CD4-positive, alpha-beta T cell treated with Interleukin-6 at 100 ng/mL for 8 hours (primary cell): ENCODE measurements around the gene NANS.
"Not testable (repeated sequence)": the region's sequence is repeated elsewhere in the genome, so short reads cannot be mapped to it uniquely, and the experiment has no call there.

Experiments used
- DNase-seq: peaks from one replicate; pipeline ENCODE4 v3.0.0-alpha.2; 2020; ENCODE audit warnings: mixed read lengths, low spot score

Gene NANS

DNA sequence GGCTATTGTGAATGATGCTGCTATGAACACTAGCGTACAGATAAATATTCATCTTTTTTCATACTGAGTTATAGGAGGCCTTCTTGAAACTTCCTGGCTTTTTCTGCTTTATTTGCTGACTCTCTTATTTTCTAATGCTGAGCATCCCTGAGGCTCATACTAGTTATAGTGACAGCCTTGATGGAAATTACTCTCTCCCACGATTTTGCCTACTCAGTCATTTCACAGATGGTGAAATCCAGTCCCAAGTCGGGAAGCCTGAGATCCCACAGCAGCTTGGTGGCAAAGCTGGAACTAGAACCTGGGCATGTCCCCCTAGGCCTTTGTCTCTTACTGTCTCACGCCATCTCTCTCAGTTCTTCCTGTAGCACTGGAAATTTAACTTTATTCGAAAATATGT, 22.4 kb downstream of the NANS start:
- DNase-seq = no peak

DNA sequence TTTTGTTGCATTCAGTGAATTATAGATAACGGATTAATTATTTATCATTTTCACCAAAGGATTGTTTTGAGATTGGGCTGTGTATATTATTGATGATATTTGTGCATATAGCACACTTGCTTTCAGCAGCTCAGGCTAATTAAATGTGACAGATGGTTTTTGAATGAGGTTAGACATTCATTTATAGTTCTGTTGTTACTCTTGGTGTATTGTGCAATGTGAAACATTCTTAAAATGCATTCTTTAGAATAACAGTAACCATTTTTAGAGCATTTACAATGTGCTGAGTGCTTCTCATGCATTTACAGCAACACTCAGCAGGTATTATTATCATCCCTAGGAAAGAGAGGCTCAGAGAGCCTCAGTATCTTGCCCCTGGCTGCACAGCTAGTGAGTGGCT, 23.8 kb downstream of the NANS start:
- no peak for DNase-seq

DNA sequence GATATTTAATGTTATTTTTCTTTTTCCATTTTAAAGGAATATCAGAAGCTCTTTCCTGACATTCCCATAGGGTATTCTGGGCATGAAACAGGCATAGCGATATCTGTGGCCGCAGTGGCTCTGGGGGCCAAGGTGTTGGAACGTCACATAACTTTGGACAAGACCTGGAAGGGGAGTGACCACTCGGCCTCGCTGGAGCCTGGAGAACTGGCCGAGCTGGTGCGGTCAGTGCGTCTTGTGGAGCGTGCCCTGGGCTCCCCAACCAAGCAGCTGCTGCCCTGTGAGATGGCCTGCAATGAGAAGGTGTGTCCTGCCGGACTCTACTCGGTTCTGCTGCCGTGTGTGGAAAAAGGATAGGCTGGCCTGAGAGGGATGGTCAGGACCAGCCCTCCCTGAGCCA, 24.2 kb downstream of the NANS start:
- no peak for DNase-seq

DNA sequence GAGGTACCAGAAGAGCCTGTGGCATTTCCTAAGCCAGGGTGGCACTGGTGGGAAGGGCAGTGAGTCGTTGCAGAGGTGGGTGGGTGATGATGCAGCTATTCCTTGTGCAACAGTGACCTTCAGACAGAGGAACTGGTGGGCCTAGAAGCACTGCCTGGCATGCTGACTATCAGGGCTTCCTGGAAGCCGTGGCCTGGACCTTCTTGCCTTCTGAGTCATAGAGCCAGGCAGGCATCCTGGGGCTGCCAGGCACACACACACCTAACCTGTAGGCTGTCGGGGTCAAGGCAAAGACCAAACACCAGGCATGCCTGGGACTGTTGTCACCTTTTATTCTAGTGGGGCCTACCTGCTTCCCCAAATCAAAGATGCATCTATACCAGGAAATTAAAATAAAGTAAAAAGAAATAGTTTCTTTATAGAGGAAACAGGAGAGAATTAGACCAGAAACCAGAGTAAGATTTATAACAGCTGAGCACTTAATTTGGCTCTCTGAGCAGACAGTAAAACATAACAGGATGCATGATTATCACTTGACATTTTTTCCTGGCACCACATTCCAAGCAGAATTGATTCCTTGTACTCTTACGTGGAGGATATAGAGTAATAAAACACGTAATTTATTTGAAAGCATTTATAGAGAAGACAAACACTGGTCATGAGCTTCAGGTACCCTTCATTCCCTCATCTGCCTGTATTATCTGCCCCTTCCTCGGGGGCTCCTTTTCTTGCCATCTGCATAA, 25.1 kb downstream of the NANS start:
- no peak for DNase-seq

DNA sequence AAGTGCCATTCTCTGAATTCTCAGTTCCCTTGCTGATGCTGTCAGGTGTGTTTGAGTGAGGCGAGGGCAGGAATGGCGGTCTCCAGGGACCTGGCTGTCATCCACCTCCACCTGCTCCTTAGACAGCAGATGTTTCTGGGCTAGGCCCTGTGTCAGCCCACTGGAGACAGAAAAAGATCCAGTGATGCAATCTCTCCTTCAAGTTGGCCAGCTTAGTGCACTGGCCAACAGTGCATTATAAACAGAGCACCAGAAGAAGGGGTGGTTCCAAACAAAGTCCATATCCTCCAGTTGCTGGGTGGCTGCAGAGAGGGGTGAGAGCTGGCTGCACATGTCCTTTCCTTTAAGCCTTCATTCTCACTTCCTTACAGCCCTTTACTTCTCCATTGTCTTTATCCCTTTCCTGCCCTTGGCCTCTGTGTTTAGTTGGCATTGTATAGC, 26.5 kb downstream of the NANS start:
- no peak for DNase-seq

- DNase-seq = no peak
These were observed 27.1 kb downstream of the NANS start for GRCh38 chr9:98083566-98084183.

DNA sequence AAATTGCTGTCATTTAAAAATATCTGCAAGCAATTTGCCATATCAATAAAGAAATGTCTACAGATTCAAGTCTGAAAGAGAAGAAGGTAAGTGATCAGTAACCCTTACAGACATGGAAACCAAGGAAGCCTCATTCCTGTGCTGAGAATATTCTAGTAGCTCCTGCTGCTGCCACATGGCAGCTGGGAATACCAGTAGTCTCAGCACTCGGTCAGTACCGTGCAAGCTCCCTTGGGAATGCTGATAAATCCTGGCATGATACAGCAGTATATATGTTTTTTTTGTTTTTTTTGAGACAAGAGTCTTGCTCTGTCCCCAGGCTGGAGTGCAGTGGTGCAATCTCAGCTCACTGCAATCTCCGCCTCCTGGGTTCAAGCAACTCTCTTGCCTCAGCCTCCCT, 27.9 kb downstream of the NANS start:
- no peak for DNase-seq

GRCh38 chr9:98085058-98085457, 28.5 kb downstream of the NANS start:
- DNase-seq = no peak

- DNase-seq = no peak
These were observed 29.4 kb downstream of the NANS start for GRCh38 chr9:98085944-98086343.

- DNase-seq = no peak
These were observed 29.9 kb downstream of the NANS start for GRCh38 chr9:98086461-98086860.

DNA sequence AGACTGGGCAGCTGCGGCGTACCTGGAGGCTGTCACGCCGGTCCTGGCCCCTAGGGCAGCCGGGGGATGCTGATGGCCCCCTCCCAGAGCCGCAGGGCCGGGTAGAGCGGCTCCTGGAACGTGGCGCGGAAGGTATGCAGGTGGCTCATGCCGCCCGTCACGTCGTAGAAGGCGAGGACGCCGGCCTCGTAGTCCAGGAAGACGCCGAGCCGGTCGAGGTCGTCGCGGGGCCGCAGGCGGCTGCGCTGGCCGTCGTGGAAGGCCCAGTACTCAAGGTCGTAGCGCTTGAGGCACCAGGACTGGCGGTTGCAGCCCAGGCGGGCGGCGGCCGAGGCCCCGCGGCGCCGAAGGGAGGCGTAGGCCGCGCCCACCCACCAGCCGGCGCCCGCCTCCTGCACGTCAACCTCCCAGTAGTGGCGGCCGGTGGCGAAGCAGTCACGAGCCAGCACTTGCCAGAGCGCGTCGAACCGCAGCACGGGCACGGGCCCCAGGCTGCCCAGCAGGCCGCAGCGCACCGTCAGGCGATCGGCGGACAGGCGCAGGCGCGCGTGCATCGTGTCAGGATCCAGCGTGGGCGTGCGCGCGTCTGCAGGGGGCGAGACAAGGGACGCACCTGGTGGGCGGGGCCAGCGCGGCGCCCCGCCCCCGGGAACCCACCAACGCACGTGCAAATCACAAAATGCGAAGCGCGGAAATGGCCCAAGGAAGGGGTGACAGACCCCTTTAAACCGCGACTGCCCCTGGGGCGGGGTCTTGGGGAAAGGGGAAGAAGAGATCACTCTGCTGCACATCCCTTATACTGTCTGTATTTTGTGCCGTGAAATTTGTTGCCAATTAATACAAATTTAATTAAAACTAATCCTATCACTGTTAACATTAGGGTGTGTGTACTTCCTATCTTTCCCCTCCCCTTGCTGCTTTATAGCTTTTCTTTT, 31.2 kb downstream of the NANS start:
- DNase-seq = no peak

DNA sequence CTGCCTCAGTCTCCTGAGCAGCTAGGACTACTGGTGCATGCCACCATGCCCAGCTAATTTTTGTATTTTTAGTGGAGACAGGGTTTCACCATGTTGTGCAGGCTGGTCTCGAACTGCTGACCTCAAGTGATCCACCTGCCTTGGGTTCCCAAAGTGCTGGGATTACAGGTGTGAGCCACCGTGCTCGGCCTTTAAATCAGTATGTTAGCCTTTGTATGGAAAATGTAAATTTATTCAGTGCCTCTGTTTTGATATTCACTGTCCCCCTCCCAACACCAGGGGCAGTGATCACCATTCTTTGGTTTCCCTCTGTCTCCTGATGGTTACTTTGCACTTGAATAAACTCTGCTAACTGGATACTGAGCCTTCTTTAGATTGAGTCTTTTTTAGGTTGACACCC, 34.1 kb downstream of the NANS start:
- not testable (repeated sequence) for DNase-seq

- no peak for DNase-seq
These were observed 35.4 kb downstream of the NANS start for GRCh38 chr9:98091735-98092612.

GRCh38 chr9:98092613-98092931, 36.0 kb downstream of the NANS start:
- no peak for DNase-seq

- DNase-seq = no peak
These were observed 37.8 kb downstream of the NANS start for GRCh38 chr9:98094316-98094715.

DNA sequence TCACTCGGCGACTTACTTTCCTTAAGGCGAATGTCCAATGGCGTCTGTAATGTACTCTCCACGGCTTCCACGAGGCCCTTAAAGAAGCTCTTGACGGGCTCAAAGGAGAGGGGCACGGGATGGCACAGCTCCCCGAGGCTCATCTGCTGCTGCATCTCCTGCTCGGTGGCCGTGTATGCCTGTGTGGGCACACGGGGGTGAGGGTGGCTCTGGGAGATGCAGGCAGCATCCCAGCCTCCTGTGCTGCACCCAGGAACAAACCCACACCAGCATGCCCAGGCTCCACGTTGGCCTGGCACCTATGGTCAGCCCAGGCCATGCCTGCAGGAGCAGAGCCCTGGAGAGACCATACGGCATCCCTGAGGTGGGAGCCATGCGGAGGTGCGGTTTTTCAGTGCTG, 38.3 kb downstream of the NANS start:
- no peak for DNase-seq

DNA sequence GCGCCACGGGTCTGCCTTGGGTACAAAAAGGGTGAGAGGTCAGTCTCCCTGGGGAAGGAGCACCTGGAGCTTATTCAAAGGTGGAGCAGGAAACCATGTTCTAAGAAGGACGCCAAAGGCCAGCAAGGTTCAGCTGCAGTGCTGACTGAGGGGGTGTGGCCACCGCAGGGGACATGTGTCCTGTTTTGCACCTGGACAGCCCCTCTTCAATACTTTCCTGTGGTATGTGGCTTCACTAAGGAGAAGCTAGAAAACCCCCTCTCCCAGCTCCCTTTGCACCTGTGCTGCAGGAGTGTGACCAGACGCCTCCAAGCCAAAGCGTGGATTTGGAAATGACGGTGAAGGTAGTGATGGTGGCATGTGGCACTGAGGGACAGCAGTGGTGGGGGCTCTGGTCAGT, 38.9 kb downstream of the NANS start:
- no peak for DNase-seq

- DNase-seq = no peak
These were observed 39.6 kb downstream of the NANS start for GRCh38 chr9:98096091-98096490.

DNA sequence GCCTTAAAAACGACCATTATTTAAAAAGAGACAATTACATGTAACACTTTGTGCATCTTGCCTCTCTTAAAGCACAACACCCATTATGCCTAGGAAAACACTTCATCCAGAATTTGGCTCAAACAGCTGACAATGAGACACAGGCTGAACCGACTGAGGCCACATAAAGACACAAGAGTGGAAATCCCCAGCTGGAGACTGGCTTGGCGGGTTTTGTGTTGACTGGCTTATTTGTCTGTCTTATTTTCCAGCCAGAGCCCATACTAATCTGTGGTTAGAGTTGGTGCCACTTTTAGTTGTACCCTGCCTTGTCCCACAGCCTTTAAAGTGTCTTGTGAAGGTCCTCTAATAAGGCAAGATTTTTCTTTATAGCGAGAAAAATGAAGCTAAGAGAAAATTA, 41.3 kb downstream of the NANS start:
- peak; percentile 48 for DNase-seq

- DNase-seq = peak; percentile 23
These were observed 42.8 kb downstream of the NANS start for GRCh38 chr9:98099346-98099745.

DNA sequence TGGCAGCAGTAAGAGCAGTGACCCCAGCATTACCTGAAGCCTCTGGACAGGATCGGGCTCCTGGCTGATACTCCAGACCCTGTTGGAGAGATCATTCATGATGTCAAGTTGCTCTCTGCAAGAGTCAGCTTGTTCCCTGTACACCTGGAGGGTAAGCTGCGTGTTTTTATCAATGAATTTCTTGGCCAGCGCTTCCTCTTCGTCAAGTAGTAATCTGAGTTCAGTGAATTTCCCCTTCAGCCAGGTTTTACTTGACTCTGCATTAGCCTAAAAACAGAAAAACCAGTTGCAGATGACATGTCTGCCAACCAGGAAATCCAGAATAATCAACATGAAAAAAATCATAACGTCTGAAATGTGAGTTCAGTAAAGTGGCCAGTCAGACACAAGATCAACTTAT, 43.4 kb downstream of the NANS start:
- DNase-seq = peak; percentile 56

GRCh38 chr9:98100456-98100855, 43.9 kb downstream of the NANS start:
- no peak for DNase-seq
